HepG2 (cell line): ENCODE results near the gene VPS52. TPM values are rescaled to one million over a fixed set of nuclear protein-coding genes. Genes with fewer than 3 reads are reported as not detected.
A peak's percentile ranks its signal among the peaks of the same experiment; 100 is the strongest.

ENCODE experiments used
- AGO1 ChIP-seq: fragments of 200-400 bp; formaldehyde crosslinking; IDR thresholded peaks from 2 replicates; pipeline ENCODE4 v1.6.1; 2017; ENCODE audit warnings: mild to moderate bottlenecking, low read depth, low read length, moderate library complexity; ENCODE audit not compliant: poor library complexity, severe bottlenecking
- AHDC1 ChIP-seq: sonication (generic); formaldehyde crosslinking; IDR thresholded peaks from 2 replicates; pipeline ENCODE4 v1.5.1; 2020; ENCODE audit warnings: mild to moderate bottlenecking, missing genetic modification reagents, borderline replicate concordance
- ATAD3A ChIP-seq: sonication (generic); formaldehyde crosslinking; IDR thresholded peaks from 2 replicates; pipeline ENCODE4 v1.4.0; 2020; ENCODE audit warnings: missing genetic modification reagents
- FIP1L1 ChIP-seq: fragments of 200-400 bp; formaldehyde crosslinking; IDR thresholded peaks from 2 replicates; pipeline ENCODE4 v1.6.1; 2018; ENCODE audit warnings: low read depth, mild to moderate bottlenecking, low read length, moderate library complexity, borderline replicate concordance; ENCODE audit not compliant: insufficient read depth
- HOXA3 ChIP-seq: sonication (generic); formaldehyde crosslinking; IDR thresholded peaks from 2 replicates; pipeline ENCODE4 v1.5.0; 2020; ENCODE audit warnings: missing genetic modification reagents
- HOXD1 ChIP-seq: sonication (generic); formaldehyde crosslinking; IDR thresholded peaks from 2 replicates; pipeline ENCODE4 v1.5.0; 2020; ENCODE audit warnings: missing genetic modification reagents
- IRX3 ChIP-seq: sonication (generic); formaldehyde crosslinking; IDR thresholded peaks from 2 replicates; pipeline ENCODE4 v1.8.1; 2023; ENCODE audit warnings: mild to moderate bottlenecking, low read depth, missing genetic modification reagents, borderline replicate concordance
- MNT ChIP-seq: fragments of 450-650 bp; IDR thresholded peaks from 2 replicates; pipeline ENCODE4 v1.6.1; 2016
- NR0B2 ChIP-seq: sonication (generic); formaldehyde crosslinking; IDR thresholded peaks from 2 replicates; pipeline ENCODE4 v1.4.0; 2020; ENCODE audit warnings: mild to moderate bottlenecking, missing genetic modification reagents
- PAXIP1 ChIP-seq: sonication (generic); formaldehyde crosslinking; conservative IDR thresholded peaks from 2 replicates; pipeline ENCODE4 v1.4.0; 2020; ENCODE audit warnings: mild to moderate bottlenecking, missing genetic modification reagents, moderate library complexity
- SOX5 ChIP-seq: IDR thresholded peaks from 2 replicates; pipeline ENCODE4 v1.6.1; 2016; ENCODE audit warnings: borderline replicate concordance
- U2AF2 ChIP-seq: fragments of 200-400 bp; formaldehyde crosslinking; IDR thresholded peaks from 2 replicates; pipeline ENCODE4 v1.6.1; 2017; ENCODE audit warnings: low read depth, mild to moderate bottlenecking, low read length
- ZNF17 ChIP-seq: sonication (generic); formaldehyde crosslinking; IDR thresholded peaks from 2 replicates; pipeline ENCODE4 v1.5.0; 2020; ENCODE audit warnings: mild to moderate bottlenecking, missing genetic modification reagents
- ZNF234 ChIP-seq: sonication (generic); formaldehyde crosslinking; conservative IDR thresholded peaks from 2 replicates; pipeline ENCODE4 v1.5.1; 2020; ENCODE audit warnings: mild to moderate bottlenecking, missing genetic modification reagents
- ZNF235 ChIP-seq: sonication (generic); formaldehyde crosslinking; IDR thresholded peaks from 2 replicates; pipeline ENCODE4 v1.8.1; 2023; ENCODE audit warnings: mild to moderate bottlenecking, missing genetic modification reagents, borderline replicate concordance
- ZNF776 ChIP-seq: sonication (generic); formaldehyde crosslinking; IDR thresholded peaks from 2 replicates; pipeline ENCODE4 v1.4.0; 2020; ENCODE audit warnings: mild to moderate bottlenecking, missing genetic modification reagents
- ZNF788 ChIP-seq: sonication (generic); formaldehyde crosslinking; IDR thresholded peaks from 2 replicates; pipeline ENCODE4 v1.5.0; 2020; ENCODE audit warnings: mild to moderate bottlenecking, missing genetic modification reagents, borderline replicate concordance
- polyA plus RNA-seq, 8 experiments: library from polyadenylated mRNA; depleted of rRNA in 3 of 8; stranded (reverse) in 7 of 8; unstranded in 1 of 8; fragments of >200 nt; fragmentation: Illumina TruSeq in 4 of 8; extraction: Trizol in 4 of 8; gene quantifications; 2 replicates each; pipeline versions ENCODE4 v1.2.1 to v1.2.3, GENCODE V29; 2011 to 2016; ENCODE audit warnings: low read depth in 4 of 8, missing spikeins in 1 of 8, mixed read lengths in 1 of 8; ENCODE audit not compliant: insufficient read depth in 1 of 8
- total RNA-seq, 5 experiments: library from RNA; depleted of rRNA; stranded (reverse); fragments of >200 nt; fragmentation: Illumina TruSeq; extraction: Trizol; gene quantifications; 2 replicates each; pipeline ENCODE4 v1.2.3, GENCODE V29; 2016; ENCODE audit warnings: low read depth in 1 of 5

Gene VPS52
- total and polyA plus RNA-seq, 2 of the 13 experiments (the other 11 are each of a cell fraction or from before 2014, with no cell fraction given), result 48.9 to 85.5 TPM

- TF ChIP-seq AHDC1 (CRISPR knock-in tag), result no peak
- TF ChIP-seq NR0B2 (CRISPR knock-in tag), result no peak
- no peak for TF ChIP-seq HOXD1 (CRISPR knock-in tag)
- TF ChIP-seq HOXA3 (CRISPR knock-in tag), result peak; percentile 13; the same call in 1 of the 2 replicates
- TF ChIP-seq FIP1L1, result no peak
- TF ChIP-seq ZNF788 (CRISPR knock-in tag), result no peak
- TF ChIP-seq ZNF234 (CRISPR knock-in tag), result no peak
- peak; percentile 35; the same call in 1 of the 2 replicates for TF ChIP-seq MNT
- TF ChIP-seq U2AF2, result no peak
- TF ChIP-seq ZNF17, result no peak
- TF ChIP-seq ZNF235 (CRISPR knock-in tag), result no peak
- TF ChIP-seq ZNF776 (CRISPR knock-in tag), result no peak
- no peak for TF ChIP-seq AGO1
- TF ChIP-seq ATAD3A, result no peak
- TF ChIP-seq PAXIP1 (CRISPR knock-in tag), result 0 out of 2 replicates have a peak, but pooled peaks have one; percentile 28
- peak; percentile 25; the same call in 1 of the 2 replicates for TF ChIP-seq SOX5 (CRISPR knock-in tag)
- TF ChIP-seq IRX3 (CRISPR knock-in tag), result no peak
Observed at GRCh38 chr6:33314515-33314942, 42.9 kb upstream of the VPS52 start (continued).
